ENCODE results near the gene ZNF444.
"Not testable (repeated sequence)": the region's sequence is repeated elsewhere in the genome, so short reads cannot be mapped to it uniquely, and the experiment has no call there.

ZNF444 gene

GRCh38 chr19:56140583-56141416 is at the start of gene ZNF444:
ZNF444 (plus strand) TSS chr19:56141287; CDS start chr19:56146912, 5,625 bp downstream.
- DNase-seq, result peak; percentile 99 to 100

- DNase-seq, result peak; percentile 36 to 41
Measured at GRCh38 chr19:56091751-56092546, 49.1 kb upstream of the ZNF444 start.

- DNase-seq, result no peak
Measured at GRCh38 chr19:56092685-56093631, 48.1 kb upstream of the ZNF444 start.

GRCh38 chr19:56094449-56094848 is 46.6 kb upstream of the ZNF444 start:
- DNase-seq, result no peak

GRCh38 chr19:56096665-56097064 is 44.4 kb upstream of the ZNF444 start:
- no peak for DNase-seq

GRCh38 chr19:56097306-56097705 is 43.8 kb upstream of the ZNF444 start:
- DNase-seq, result no peak

- DNase-seq, result no peak
Measured at GRCh38 chr19:56097776-56098175, 43.3 kb upstream of the ZNF444 start.

GRCh38 chr19:56098237-56098636 is 42.9 kb upstream of the ZNF444 start:
- not testable (repeated sequence) for DNase-seq

GRCh38 chr19:56098731-56099568 is 42.1 kb upstream of the ZNF444 start:
- no peak for DNase-seq

GRCh38 chr19:56099638-56100539 is 41.2 kb upstream of the ZNF444 start:
- no peak for DNase-seq

- DNase-seq, result no peak
Measured at GRCh38 chr19:56101095-56101494, 40.0 kb upstream of the ZNF444 start.

- DNase-seq, result no peak
Measured at GRCh38 chr19:56101746-56102535, 39.1 kb upstream of the ZNF444 start.

GRCh38 chr19:56103027-56103614 is 38.0 kb upstream of the ZNF444 start:
- DNase-seq, result no peak

GRCh38 chr19:56104423-56104822 is 36.7 kb upstream of the ZNF444 start:
- DNase-seq, result no peak

- no peak for DNase-seq
Measured at GRCh38 chr19:56105090-56105701, 35.9 kb upstream of the ZNF444 start.

- not testable (repeated sequence) for DNase-seq
Measured at GRCh38 chr19:56105831-56106396, 35.2 kb upstream of the ZNF444 start.

GRCh38 chr19:56106397-56106849 is 34.7 kb upstream of the ZNF444 start:
- no peak for DNase-seq

- no peak for DNase-seq
Measured at GRCh38 chr19:56106993-56107392, 34.1 kb upstream of the ZNF444 start.
